B cell (primary cell): ENCODE data around the gene DDX55.

Source experiments
- EZH2 ChIP-seq: IDR thresholded peaks from 2 replicates; pipeline ENCODE4 v1.6.1; 2012; ENCODE audit warnings: borderline replicate concordance, low read depth, mild to moderate bottlenecking, moderate library complexity, low read length; ENCODE audit not compliant: insufficient read depth, poor library complexity, severe bottlenecking
- TF ChIP-seq, protein P1 (sequence below): fragments of 200-600 bp; IDR thresholded peaks from one replicate; pipeline ENCODE4 v1.8.0; 2022; ENCODE audit warnings: antibody characterized with exemption, mild to moderate bottlenecking

- TF ChIP-seq, protein P1, sequence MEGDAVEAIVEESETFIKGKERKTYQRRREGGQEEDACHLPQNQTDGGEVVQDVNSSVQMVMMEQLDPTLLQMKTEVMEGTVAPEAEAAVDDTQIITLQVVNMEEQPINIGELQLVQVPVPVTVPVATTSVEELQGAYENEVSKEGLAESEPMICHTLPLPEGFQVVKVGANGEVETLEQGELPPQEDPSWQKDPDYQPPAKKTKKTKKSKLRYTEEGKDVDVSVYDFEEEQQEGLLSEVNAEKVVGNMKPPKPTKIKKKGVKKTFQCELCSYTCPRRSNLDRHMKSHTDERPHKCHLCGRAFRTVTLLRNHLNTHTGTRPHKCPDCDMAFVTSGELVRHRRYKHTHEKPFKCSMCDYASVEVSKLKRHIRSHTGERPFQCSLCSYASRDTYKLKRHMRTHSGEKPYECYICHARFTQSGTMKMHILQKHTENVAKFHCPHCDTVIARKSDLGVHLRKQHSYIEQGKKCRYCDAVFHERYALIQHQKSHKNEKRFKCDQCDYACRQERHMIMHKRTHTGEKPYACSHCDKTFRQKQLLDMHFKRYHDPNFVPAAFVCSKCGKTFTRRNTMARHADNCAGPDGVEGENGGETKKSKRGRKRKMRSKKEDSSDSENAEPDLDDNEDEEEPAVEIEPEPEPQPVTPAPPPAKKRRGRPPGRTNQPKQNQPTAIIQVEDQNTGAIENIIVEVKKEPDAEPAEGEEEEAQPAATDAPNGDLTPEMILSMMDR = no peak
- no peak for TF ChIP-seq EZH2
Observed at GRCh38 chr12:123573870-123574269, 28.0 kb upstream of the DDX55 start.
